GM12878 (cell line): ENCODE measurements around the gene ANKRD55. TPM values are rescaled to one million over a fixed set of nuclear protein-coding genes. Genes with fewer than 3 reads are reported as not detected.
"Not testable (repeated sequence)": the region's sequence is repeated elsewhere in the genome, so short reads cannot be mapped to it uniquely, and the experiment has no call there.

Experiments
- ATAC-seq: fragments of 200-7000 bp; cut with Tn5 transposase; 3 replicates; pipeline ENCODE4 v1.9.1; 2020; ENCODE audit warnings: mild to moderate bottlenecking, moderate library complexity
- BruUV-seq: library from RNA; stranded (reverse); fragments of 400-500 nt; replicated peaks from 2 replicates; lab custom pipeline; 2021; lab: Mats Ljungman, UMichigan
- CTCF ChIA-PET: fragments of 300-600 bp; sonication (Branson Sonifier 250); formaldehyde crosslinking; extraction: SDS; loops from one replicate; lab custom pipeline; 2021; ENCODE audit warnings: inconsistent platforms; lab: Yijun Ruan, JAX
- POLR2A ChIA-PET: fragments of 350-600 bp; formaldehyde crosslinking; extraction: SDS; loops from one replicate; lab custom pipeline; 2021; ENCODE audit warnings: inconsistent platforms; lab: Charles Lee
- RAD21 ChIA-PET: fragments of 300-600 bp; sonication (Branson Sonifier 250); formaldehyde crosslinking; loops from one replicate; lab custom pipeline; 2023; ENCODE audit warnings: antibody characterized with exemption; ENCODE audit not compliant: unreplicated experiment; lab: Charles Lee
- SMC1A ChIA-PET: fragments of 300-600 bp; sonication (Branson Sonifier 250); formaldehyde crosslinking; loops from one replicate; lab custom pipeline; 2023; ENCODE audit not compliant: unreplicated experiment, uncharacterized antibody; lab: Charles Lee
- DNase-seq: peaks from one replicate; pipeline ENCODE4 v3.0.0-alpha.2; 2011; ENCODE audit warnings: low read depth, low spot score
- FAIRE-seq: peaks from 3 replicates; lab custom pipeline; 2011; peaks lifted over from hg19 to GRCh38; lab: Jason Lieb, UNC
- H2AFZ ChIP-seq: 2 replicates; pipeline ENCODE4 v1.6.0; 2011; ENCODE audit warnings: low read depth, low read length, control low read depth; ENCODE audit not compliant: control insufficient read depth
- H3K27ac ChIP-seq: 2 replicates; pipeline ENCODE4 v1.5.1; 2011; ENCODE audit warnings: control low read depth; ENCODE audit not compliant: control insufficient read depth, insufficient read depth
- H3K27me3 ChIP-seq, 2 experiments: replicated peaks in 1 of 2; 2 replicates each; pipeline versions ENCODE4 v1.6.0 to v1.6.1; 2011; ENCODE audit warnings: low read length in 1 of 2; ENCODE audit not compliant: control insufficient read depth in 2 of 2, insufficient read depth in 2 of 2
- H3K36me3 ChIP-seq, 2 experiments: 2 replicates each; pipeline ENCODE4 v1.5.1; 2011; ENCODE audit warnings: low read length in 1 of 2; ENCODE audit not compliant: control insufficient read depth in 2 of 2, insufficient read depth in 2 of 2
- H3K4me1 ChIP-seq: 2 replicates; pipeline ENCODE4 v1.6.1; 2011; ENCODE audit warnings: mild to moderate bottlenecking, low read length, moderate library complexity, mixed read lengths; ENCODE audit not compliant: control insufficient read depth, insufficient read depth
- H3K4me2 ChIP-seq: 2 replicates; pipeline ENCODE4 v1.6.0; 2011; ENCODE audit warnings: control low read depth; ENCODE audit not compliant: control insufficient read depth, insufficient read depth
- H3K4me3 ChIP-seq: fragments of 200-600 bp; sonication (generic); 2 replicates; pipeline ENCODE4 v1.5.1; 2016
- H3K79me2 ChIP-seq: 2 replicates; pipeline ENCODE4 v1.6.0; 2011; ENCODE audit warnings: low read length; ENCODE audit not compliant: control insufficient read depth, insufficient read depth
- H3K9ac ChIP-seq: 2 replicates; pipeline ENCODE4 v1.8.0; 2011; ENCODE audit warnings: low read length, control low read depth, mixed read lengths; ENCODE audit not compliant: control insufficient read depth, insufficient read depth
- H3K9me3 ChIP-seq: replicated peaks from 3 replicates; pipeline ENCODE4 v1.5.1; 2011; ENCODE audit warnings: mild to moderate bottlenecking, low read length; ENCODE audit not compliant: control insufficient read depth, insufficient read depth
- H4K20me1 ChIP-seq: 2 replicates; pipeline ENCODE4 v1.6.0; 2011; ENCODE audit not compliant: control insufficient read depth, insufficient read depth
- BCL11A ChIP-seq: IDR thresholded peaks from 2 replicates; pipeline ENCODE4 v1.6.1; 2011; ENCODE audit warnings: low read depth, low read length
- CEBPB ChIP-seq, 2 experiments: fragments of 150-350 bp in 1 of 2; IDR thresholded peaks; 2 replicates each; pipeline ENCODE4 v1.6.1; 2012 to 2014; ENCODE audit warnings: low read depth in 2 of 2, low read length in 2 of 2, borderline replicate concordance in 1 of 2, inconsistent platforms in 1 of 2
- CREB1 ChIP-seq: IDR thresholded peaks from 2 replicates; pipeline ENCODE4 v1.6.1; 2012; ENCODE audit warnings: low read depth, mild to moderate bottlenecking, inconsistent platforms
- HDAC6 ChIP-seq: fragments of 200-600 bp; sonication (generic); IDR thresholded peaks from one replicate; pipeline ENCODE4 v1.8.0; 2017; ENCODE audit warnings: antibody characterized with exemption; ENCODE audit not compliant: unreplicated experiment
- LARP7 ChIP-seq: fragments of 450-650 bp; IDR thresholded peaks from 2 replicates; pipeline ENCODE4 v1.6.1; 2017; ENCODE audit warnings: mild to moderate bottlenecking
- MEF2B ChIP-seq: fragments of 450-650 bp; IDR thresholded peaks from 2 replicates; pipeline ENCODE4 v1.6.1; 2018; ENCODE audit warnings: mild to moderate bottlenecking, moderate library complexity; ENCODE audit not compliant: partially characterized antibody, poor library complexity, severe bottlenecking
- NR2F1 ChIP-seq: fragments of 450-650 bp; conservative IDR thresholded peaks from 2 replicates; pipeline ENCODE4 v1.6.1; 2017; ENCODE audit warnings: mild to moderate bottlenecking
- RAD21 ChIP-seq: IDR thresholded peaks from 2 replicates; pipeline ENCODE4 v1.6.1; 2011; ENCODE audit warnings: mild to moderate bottlenecking, low read depth, low read length, moderate library complexity; ENCODE audit not compliant: insufficient read depth
- RB1 ChIP-seq: fragments of 450-650 bp; formaldehyde crosslinking; IDR thresholded peaks from 2 replicates; pipeline ENCODE4 v1.6.1; 2017; ENCODE audit warnings: mild to moderate bottlenecking, borderline replicate concordance
- SP1 ChIP-seq: IDR thresholded peaks from one replicate; pipeline ENCODE4 v1.6.1; 2011; ENCODE audit warnings: low read depth, low read length
- TCF12 ChIP-seq: IDR thresholded peaks from 2 replicates; pipeline ENCODE4 v1.6.1; 2011; ENCODE audit warnings: low read depth, mild to moderate bottlenecking, low read length
- TCF7 ChIP-seq: IDR thresholded peaks from 2 replicates; pipeline ENCODE4 v1.6.1; 2014; ENCODE audit warnings: antibody characterized with exemption, borderline replicate concordance
- ZSCAN29 ChIP-seq: fragments of 450-650 bp; IDR thresholded peaks from 2 replicates; pipeline ENCODE4 v1.6.1; 2017; ENCODE audit warnings: mild to moderate bottlenecking, moderate library complexity
- WGBS: methylation state at CpG from one replicate; pipeline ENCODE4 v1.1.6; 2016; ENCODE audit warnings: low lambda C conversion rate; ENCODE audit not compliant: insufficient replicate concordance, insufficient coverage; ENCODE audit errors: missing lambda C conversion rate; 5-methylcytosine and 5-hydroxymethylcytosine counted together
- in situ Hi-C: fragments of 300-500 bp; cut with MboI; formaldehyde crosslinking; loops from 9 replicates; pipeline ENCODE4 v1.14.3; 2018; ENCODE audit warnings: mixed read lengths
- intact Hi-C: fragments of 100-400 bp; cut with micrococcal nuclease; formaldehyde crosslinking; loops from one replicate; pipeline ENCODE4 v1.14.2; 2022; ENCODE audit not compliant: unreplicated experiment
- polyA plus RNA-seq, 11 experiments: library from polyadenylated mRNA; depleted of rRNA in 4 of 11; unstranded in 6 of 11; stranded (reverse) in 5 of 11; fragments of >200 nt; fragmentation: Nextera tagmentation in 4 of 11; fragmentation: Illumina TruSeq in 1 of 11; extraction: Ambion mirVana in 4 of 11; extraction: Trizol in 1 of 11; gene quantifications; 1 replicate in 1 of 11; 2 replicates in 10 of 11; pipeline versions ENCODE4 v1.2.1 to v1.2.3, GENCODE V29; 2011 to 2016; ENCODE audit warnings: inconsistent platforms in 2 of 11, missing spikeins in 2 of 11, low read depth in 1 of 11
- total RNA-seq, 4 experiments: library from RNA; depleted of rRNA in 3 of 4; stranded (reverse); fragments of >200 nt in 3 of 4; fragmentation: Illumina TruSeq in 1 of 4; extraction: Trizol in 1 of 4; gene quantifications; 2 replicates each; pipeline versions ENCODE4 v1.2.1 to v1.2.3, GENCODE V29; 2013 to 2021
- TF ChIP-seq, protein P1 (sequence below): IDR thresholded peaks from 2 replicates; pipeline ENCODE4 v1.6.1; 2011; ENCODE audit warnings: borderline replicate concordance, low read depth, mild to moderate bottlenecking, moderate library complexity, low read length; ENCODE audit not compliant: insufficient read depth, poor library complexity, severe bottlenecking

ANKRD55 gene
- total and polyA plus RNA-seq, 10 of the 15 experiments (the other 5 are each of a cell fraction or from before 2014, with no cell fraction given) = 0.04 TPM; not detected in 9

DNA sequence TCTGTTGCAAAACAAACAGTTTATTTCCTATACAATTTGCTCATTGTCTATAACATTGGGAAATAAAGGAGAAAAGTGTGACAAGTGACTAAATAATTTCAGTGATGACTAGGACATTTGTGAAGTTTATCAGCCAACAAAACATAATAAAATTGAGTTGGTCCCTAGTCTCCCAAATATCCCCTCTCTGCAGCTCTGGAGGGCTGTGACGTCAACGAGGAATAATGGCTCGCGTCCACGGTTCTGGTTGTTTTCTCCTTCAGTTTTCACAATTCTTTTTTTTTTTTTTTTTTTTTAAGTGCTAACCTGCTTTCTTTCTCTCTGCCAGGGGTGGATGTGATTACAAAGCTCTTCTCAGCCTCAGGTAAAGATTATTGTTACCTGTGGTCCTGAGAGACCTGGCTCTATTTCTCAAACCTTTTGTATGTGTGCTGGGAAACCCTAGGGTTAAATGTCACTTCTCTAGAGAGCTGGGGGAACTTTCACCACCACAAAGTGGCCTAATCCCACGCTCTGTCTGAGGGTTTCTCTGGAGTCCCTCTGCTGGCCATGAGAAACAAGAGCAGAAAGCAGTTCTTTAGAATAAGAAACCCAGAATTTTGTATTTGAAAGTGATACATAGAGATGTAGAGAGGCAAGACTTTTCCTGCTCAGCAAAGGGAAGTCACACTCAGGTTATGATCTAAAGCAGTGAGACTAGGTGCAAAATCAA, 36.2 kb upstream of the ANKRD55 start (continued):
- no peak for TF ChIP-seq CREB1
- no peak for TF ChIP-seq TCF7
- peak; percentile 99 for TF ChIP-seq NR2F1
- TF ChIP-seq RB1 = no peak
- no peak for TF ChIP-seq LARP7
- TF ChIP-seq SP1 = no peak
- peak; percentile 65; the same call in 1 of the 2 replicates for TF ChIP-seq TCF12
- TF ChIP-seq, protein P1, sequence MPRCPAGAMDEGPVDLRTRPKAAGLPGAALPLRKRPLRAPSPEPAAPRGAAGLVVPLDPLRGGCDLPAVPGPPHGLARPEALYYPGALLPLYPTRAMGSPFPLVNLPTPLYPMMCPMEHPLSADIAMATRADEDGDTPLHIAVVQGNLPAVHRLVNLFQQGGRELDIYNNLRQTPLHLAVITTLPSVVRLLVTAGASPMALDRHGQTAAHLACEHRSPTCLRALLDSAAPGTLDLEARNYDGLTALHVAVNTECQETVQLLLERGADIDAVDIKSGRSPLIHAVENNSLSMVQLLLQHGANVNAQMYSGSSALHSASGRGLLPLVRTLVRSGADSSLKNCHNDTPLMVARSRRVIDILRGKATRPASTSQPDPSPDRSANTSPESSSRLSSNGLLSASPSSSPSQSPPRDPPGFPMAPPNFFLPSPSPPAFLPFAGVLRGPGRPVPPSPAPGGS = peak; percentile 50
- no peak for TF ChIP-seq CEBPB (IDR thresholded peaks at IDR 0.05; ENCODE audit: borderline replicate concordance in 1 of 2, low read depth in 2 of 2, low read length in 2 of 2)
- TF ChIP-seq ZSCAN29 = no peak
- 0 out of 2 replicates have a peak, but pooled peaks have one; percentile 11 for TF ChIP-seq BCL11A
- TF ChIP-seq RAD21 = peak; percentile 66
- no peak for TF ChIP-seq HDAC6
- peak; percentile 92 for TF ChIP-seq MEF2B

DNA sequence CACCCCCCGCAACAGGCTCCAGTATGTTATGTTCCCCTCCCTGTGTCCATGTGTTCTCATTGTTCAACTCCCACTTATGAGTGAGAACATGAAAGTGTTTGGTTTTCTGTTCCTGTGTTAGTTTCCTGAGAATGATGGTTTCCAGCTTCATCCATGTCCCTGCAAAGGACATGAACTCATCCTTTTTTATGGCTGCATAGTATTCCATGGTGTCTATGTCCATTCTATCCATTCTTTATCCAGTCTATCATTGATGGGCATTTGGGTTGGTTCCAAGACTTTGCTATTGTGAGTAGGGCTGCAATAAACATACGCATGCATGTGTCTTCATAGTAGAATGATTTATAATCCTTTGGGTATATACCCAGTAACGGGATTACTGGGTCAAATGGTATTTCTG, 35.6 kb upstream of the ANKRD55 start:
- not testable (repeated sequence) for BruUV-seq
- CTCF ChIA-PET = interaction anchor here (0.8 to 12.9 kb wide), 7 partner anchors 45 to 869 kb away, joined by 3 to 296 read pairs (median 4); no protein-coding TSS in a partner anchor

More for the DNA sequence above, 35.6 kb upstream of the ANKRD55 start:
- DNase-seq, FAIRE-seq, H3K9me3 ChIP-seq, POLR2A ChIA-PET, H3K9ac ChIP-seq, H4K20me1 ChIP-seq, H3K4me1 ChIP-seq, H2AFZ ChIP-seq, H3K4me2 ChIP-seq, ATAC-seq, H3K79me2 ChIP-seq, H3K36me3 ChIP-seq, H3K27me3 ChIP-seq, H3K27ac ChIP-seq, H3K4me3 ChIP-seq: not testable (repeated sequence)
- ChIA-PET SMC1A (interaction anchor here (0.6 to 9.0 kb wide), 8 partner anchors 332 to 1097 kb away, joined by 3 to 164 read pairs (median 10); no protein-coding TSS in a partner anchor), RAD21 (interaction anchor here (0.7 to 6.1 kb wide), 9 partner anchors 9 to 869 kb away, joined by 3 to 174 read pairs (median 3); partner anchors contain the start of gene IL6ST)
- WGBS = 62% methylated on average over 3 of the region's 3 CpGs
- intact Hi-C loops (loop anchor here (2.0 to 10.0 kb wide), 4 partner anchors 68 to 1094 kb away; partner anchors contain the start of gene CDC20B), in situ Hi-C loops (loop anchor here (5.0 kb wide), 1 partner anchor 869 kb away; no protein-coding TSS in a partner anchor)
